Type B pancreatic cell (in vitro differentiated cells): ENCODE measurements around the gene AKR1D1. TPM values are rescaled to one million over a fixed set of nuclear protein-coding genes. Genes with fewer than 3 reads are reported as not detected.

Experiments
- DNase-seq: peaks from one replicate; pipeline ENCODE4 v3.0.0; 2021; ENCODE audit warnings: mixed read lengths; ENCODE audit not compliant: unreplicated experiment; ENCODE audit errors: extremely low spot score
- H3K27ac Mint-ChIP-seq: 2 replicates; pipeline ENCODE4 v1.8.0; 2021; ENCODE audit warnings: mild to moderate bottlenecking, mixed read lengths
- H3K27me3 Mint-ChIP-seq: 2 replicates; pipeline ENCODE4 v1.8.0; 2021; ENCODE audit warnings: mixed read lengths
- H3K36me3 Mint-ChIP-seq: 2 replicates; pipeline ENCODE4 v1.8.0; 2021; ENCODE audit warnings: mixed read lengths
- H3K4me1 Mint-ChIP-seq: one replicate; pipeline ENCODE4 v1.8.0; 2021; ENCODE audit warnings: mixed read lengths; ENCODE audit not compliant: unreplicated experiment
- H3K4me3 Mint-ChIP-seq: 2 replicates; pipeline ENCODE4 v1.8.0; 2021; ENCODE audit warnings: mild to moderate bottlenecking, mixed read lengths
- H3K9me3 Mint-ChIP-seq: 2 replicates; pipeline ENCODE4 v1.8.0; 2021; ENCODE audit warnings: mixed read lengths
- total RNA-seq: library from RNA; stranded (reverse); gene quantifications from 2 replicates; pipeline ENCODE4 v1.2.1, GENCODE V29; 2021; ENCODE audit warnings: low replicate concordance
- TF ChIP-seq, protein P1 (sequence below): fragments of 200-600 bp; sonication (generic); conservative IDR thresholded peaks from 2 replicates; pipeline ENCODE4 v1.5.0; 2021; ENCODE audit warnings: antibody characterized with exemption, mild to moderate bottlenecking

AKR1D1 gene
- total RNA-seq, 1 donor from 2014 or later = not detected

DNA sequence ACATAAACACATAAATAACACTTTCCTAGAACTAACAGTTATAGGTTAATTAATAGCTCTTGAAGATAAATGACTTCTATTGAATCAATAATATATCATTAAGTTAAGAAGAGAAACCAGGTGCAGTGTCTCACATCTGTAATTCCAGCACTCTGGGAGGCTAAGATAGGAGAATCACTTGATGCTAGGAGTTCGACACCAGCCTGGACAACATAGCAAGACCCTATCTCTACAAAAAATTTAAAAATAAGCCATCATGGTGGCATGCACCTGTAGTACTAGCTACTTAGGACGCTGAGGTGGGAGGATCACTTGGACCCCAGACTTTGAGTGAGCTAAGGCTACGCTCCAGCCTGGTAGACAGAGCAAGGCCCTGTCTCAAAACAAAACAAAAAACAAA is 38.8 kb downstream of the AKR1D1 start:
- no peak overlapping the region for H3K27ac Mint-ChIP-seq
- peaks cover 8% of the 10 kb centered on the region for H3K4me1 Mint-ChIP-seq
- no peak for DNase-seq
- H3K27me3 Mint-ChIP-seq = no peaks in the 10 kb centered on the region
- TF ChIP-seq, protein P1, sequence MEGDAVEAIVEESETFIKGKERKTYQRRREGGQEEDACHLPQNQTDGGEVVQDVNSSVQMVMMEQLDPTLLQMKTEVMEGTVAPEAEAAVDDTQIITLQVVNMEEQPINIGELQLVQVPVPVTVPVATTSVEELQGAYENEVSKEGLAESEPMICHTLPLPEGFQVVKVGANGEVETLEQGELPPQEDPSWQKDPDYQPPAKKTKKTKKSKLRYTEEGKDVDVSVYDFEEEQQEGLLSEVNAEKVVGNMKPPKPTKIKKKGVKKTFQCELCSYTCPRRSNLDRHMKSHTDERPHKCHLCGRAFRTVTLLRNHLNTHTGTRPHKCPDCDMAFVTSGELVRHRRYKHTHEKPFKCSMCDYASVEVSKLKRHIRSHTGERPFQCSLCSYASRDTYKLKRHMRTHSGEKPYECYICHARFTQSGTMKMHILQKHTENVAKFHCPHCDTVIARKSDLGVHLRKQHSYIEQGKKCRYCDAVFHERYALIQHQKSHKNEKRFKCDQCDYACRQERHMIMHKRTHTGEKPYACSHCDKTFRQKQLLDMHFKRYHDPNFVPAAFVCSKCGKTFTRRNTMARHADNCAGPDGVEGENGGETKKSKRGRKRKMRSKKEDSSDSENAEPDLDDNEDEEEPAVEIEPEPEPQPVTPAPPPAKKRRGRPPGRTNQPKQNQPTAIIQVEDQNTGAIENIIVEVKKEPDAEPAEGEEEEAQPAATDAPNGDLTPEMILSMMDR = no peak
- H3K9me3 Mint-ChIP-seq = no peaks in the 10 kb centered on the region
- H3K36me3 Mint-ChIP-seq = no peaks in the 10 kb centered on the region
- no peak overlapping the region for H3K4me3 Mint-ChIP-seq

DNA sequence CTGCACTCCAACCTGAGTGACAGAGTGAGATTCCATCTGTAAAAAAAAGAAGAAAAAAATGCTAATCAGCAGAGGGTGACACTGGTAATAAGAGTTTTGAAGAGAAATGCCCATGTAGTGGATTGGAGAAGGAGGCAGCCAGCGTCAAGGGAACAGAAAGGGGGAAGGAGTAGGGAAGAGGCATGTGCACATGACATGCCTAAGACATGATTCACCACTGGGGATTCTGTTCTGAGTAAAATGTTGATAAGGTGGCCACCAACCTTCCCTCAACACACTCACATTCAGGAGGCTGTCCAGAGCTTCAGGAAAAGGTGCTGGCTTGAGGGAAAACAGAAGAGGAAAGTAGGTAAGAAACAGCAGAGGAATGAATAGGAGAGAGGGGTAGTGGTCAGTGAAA is 39.9 kb downstream of the AKR1D1 start:
- Mint-ChIP-seq H3K27me3 (no peaks in the 10 kb centered on the region), H3K9me3 (no peaks in the 10 kb centered on the region), H3K36me3 (no peaks in the 10 kb centered on the region), H3K27ac (no peak overlapping the region), H3K4me1 (peaks cover 4% of the 10 kb centered on the region), H3K4me3 (no peak overlapping the region)
- TF ChIP-seq, protein P1 = no peak
- no peak for DNase-seq

DNA sequence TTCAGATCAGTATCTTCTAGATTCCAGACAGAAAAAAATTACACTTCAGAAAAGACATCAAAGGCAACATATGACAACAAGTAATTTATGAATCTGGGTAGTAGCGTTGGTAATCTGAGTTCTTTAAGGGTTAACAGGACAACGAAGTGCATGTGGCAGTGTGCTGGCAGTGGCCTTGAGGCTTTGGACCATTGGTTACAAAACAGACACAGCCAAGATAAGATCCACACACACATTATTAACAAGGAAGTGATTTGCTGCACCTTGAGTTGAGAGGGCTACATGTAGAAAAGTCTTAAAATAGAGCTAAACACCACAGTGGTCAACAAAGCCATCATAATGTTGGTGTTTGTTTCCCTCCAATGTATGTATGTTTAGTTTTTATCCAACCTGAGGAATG is 40.6 kb downstream of the AKR1D1 start:
- Mint-ChIP-seq H3K4me3 (no peak overlapping the region), H3K36me3 (no peaks in the 10 kb centered on the region)
- DNase-seq = no peak

DNA sequence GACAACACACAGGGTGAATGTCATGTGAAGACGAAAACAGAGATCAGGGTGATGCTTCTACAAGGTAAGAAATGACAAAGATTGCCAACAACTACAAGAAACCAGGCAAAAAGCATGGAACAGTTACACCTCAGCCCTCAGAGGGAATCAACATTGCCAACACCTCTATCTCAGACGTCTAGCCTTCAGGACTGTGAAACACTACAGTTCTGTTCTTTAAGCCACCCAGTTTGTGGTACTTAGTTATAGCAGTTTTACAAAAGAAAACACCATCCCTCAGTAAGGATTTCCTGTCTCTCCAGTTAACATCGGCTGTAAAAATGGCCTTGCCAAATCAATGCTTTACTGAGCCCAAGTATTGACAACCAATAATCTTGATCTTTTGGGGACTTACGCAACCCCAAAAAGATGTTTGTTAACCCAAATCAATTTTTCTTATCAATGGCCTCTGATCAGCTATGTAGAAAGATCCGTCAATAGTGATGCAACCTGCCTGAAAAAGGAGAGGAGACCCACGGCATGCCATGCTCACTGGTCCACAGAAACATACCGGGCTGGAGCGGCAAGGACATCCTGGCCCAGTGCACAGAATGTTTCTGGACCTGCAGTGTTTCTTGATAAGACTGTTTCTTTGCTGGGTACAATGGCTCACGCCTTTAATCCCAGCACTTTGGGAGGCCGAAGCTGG is 44.0 kb downstream of the AKR1D1 start:
- TF ChIP-seq, protein P1 = no peak
- H3K27ac Mint-ChIP-seq = no peak overlapping the region
- no peaks in the 10 kb centered on the region for H3K36me3 Mint-ChIP-seq
- H3K9me3 Mint-ChIP-seq = no peaks in the 10 kb centered on the region
- peaks cover 8% of the 10 kb centered on the region for H3K4me1 Mint-ChIP-seq
- DNase-seq = no peak
- H3K4me3 Mint-ChIP-seq = no peak overlapping the region
- H3K27me3 Mint-ChIP-seq = no peaks in the 10 kb centered on the region

More for the DNA sequence above, 40.6 kb downstream of the AKR1D1 start:
- Mint-ChIP-seq H3K27me3 (no peaks in the 10 kb centered on the region), H3K4me1 (no peaks in the 10 kb centered on the region), H3K9me3 (no peaks in the 10 kb centered on the region), H3K27ac (no peak overlapping the region)
- TF ChIP-seq, protein P1 = no peak

DNA sequence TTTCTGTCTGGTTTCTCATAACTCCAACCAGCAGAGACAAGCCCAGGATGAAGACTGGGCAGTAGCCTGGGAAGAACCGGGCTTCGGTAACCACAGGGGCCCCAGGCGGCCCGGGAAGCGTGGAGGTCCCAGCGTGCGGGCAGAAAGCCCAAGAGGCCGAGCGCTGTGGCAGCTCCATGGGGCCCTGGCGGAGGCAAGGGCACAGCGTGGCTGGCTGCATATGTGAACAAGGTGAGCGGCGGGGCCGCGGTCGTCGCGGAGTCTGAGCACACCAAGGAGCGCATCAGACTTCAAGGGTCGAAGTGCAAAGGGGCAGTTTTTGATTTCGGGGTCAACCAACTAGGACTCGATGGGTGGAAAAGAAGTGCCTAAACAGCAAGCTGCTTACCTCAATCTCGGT is 45.9 kb downstream of the AKR1D1 start:
- Mint-ChIP-seq H3K36me3 (no peaks in the 10 kb centered on the region), H3K9me3 (no peaks in the 10 kb centered on the region), H3K4me1 (peaks cover 19% of the 10 kb centered on the region), H3K27ac (no peak overlapping the region), H3K4me3 (no peak overlapping the region), H3K27me3 (no peaks in the 10 kb centered on the region)
- TF ChIP-seq, protein P1 = no peak
- no peak for DNase-seq

DNA sequence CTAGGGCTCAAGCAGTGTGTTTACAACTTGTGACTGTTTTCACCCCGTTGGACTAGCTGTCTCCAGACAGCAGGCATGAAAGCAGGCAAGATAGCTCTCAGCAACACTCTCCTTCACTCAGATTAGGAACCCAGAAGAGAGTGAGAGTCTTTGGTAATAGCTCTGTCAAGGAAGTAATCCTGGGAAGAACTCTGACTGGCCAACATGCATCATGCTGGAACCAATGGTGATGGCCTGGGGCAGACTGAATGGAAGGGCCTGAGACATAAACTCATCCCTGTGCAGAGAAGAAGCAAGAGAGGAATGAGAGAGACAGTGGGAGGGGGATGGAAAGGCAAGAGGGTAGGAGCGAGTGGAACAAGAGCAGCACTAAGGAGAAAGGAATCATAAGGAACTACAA is 48.9 kb downstream of the AKR1D1 start:
- H3K36me3 Mint-ChIP-seq = no peaks in the 10 kb centered on the region
- no peaks in the 10 kb centered on the region for H3K9me3 Mint-ChIP-seq
- peak overlapping the region; percentile 41 for H3K27ac Mint-ChIP-seq
- no peak for DNase-seq
- H3K4me1 Mint-ChIP-seq = peaks cover 19% of the 10 kb centered on the region
- H3K27me3 Mint-ChIP-seq = no peaks in the 10 kb centered on the region
- no peak overlapping the region for H3K4me3 Mint-ChIP-seq
- TF ChIP-seq, protein P1 = no peak
